DOHH2 (cell line): Measurements from ENCODE around the gene HID1.

ENCODE experiments used
- H3F3A ChIP-seq: fragments of 200-600 bp; sonication (generic), shearing (Covaris generic); 2 replicates; pipeline ENCODE4 v1.6.0; 2016; ENCODE audit warnings: antibody characterized with exemption, mild to moderate bottlenecking; ENCODE audit not compliant: control insufficient read depth, insufficient read depth
- H3K27ac ChIP-seq: fragments of 200-600 bp; sonication (generic); 2 replicates; pipeline ENCODE4 v1.5.1; 2014; ENCODE audit warnings: low read depth, mild to moderate bottlenecking, low read length, moderate library complexity
- H3K27me3 ChIP-seq: fragments of 200-600 bp; sonication (generic); 2 replicates; pipeline ENCODE4 v1.6.1; 2014; ENCODE audit warnings: mild to moderate bottlenecking, low read length, mixed read lengths; ENCODE audit not compliant: control insufficient read depth
- H3K36me3 ChIP-seq: fragments of 200-600 bp; sonication (generic); 2 replicates; pipeline ENCODE4 v1.6.1; 2014; ENCODE audit warnings: mild to moderate bottlenecking, low read length, moderate library complexity, mixed read lengths; ENCODE audit not compliant: control insufficient read depth
- H3K4me1 ChIP-seq: fragments of 200-600 bp; sonication (generic); 2 replicates; pipeline ENCODE4 v1.6.1; 2014; ENCODE audit warnings: mild to moderate bottlenecking, low read length, mixed read lengths; ENCODE audit not compliant: control insufficient read depth
- H3K4me2 ChIP-seq: fragments of 200-600 bp; sonication (generic); 2 replicates; pipeline ENCODE4 v1.6.0; 2014; ENCODE audit warnings: mild to moderate bottlenecking, low read length, moderate library complexity
- H3K4me3 ChIP-seq: fragments of 200-600 bp; sonication (generic); 2 replicates; pipeline ENCODE4 v1.5.1; 2014; ENCODE audit warnings: mild to moderate bottlenecking, low read length, mixed read lengths
- H3K79me2 ChIP-seq: fragments of 200-600 bp; sonication (generic); 2 replicates; pipeline ENCODE4 v1.6.1; 2014; ENCODE audit warnings: mild to moderate bottlenecking, low read length, mixed read lengths; ENCODE audit not compliant: control insufficient read depth
- H3K9me2 ChIP-seq: fragments of 200-600 bp; sonication (generic); replicated peaks from 2 replicates; pipeline ENCODE4 v1.6.1; 2014; ENCODE audit warnings: mild to moderate bottlenecking, low read length, mixed read lengths; ENCODE audit not compliant: control insufficient read depth
- H3K9me3 ChIP-seq: fragments of 200-600 bp; sonication (generic); 2 replicates; pipeline ENCODE4 v1.6.1; 2014; ENCODE audit warnings: antibody characterized with exemption, low read length, mixed read lengths; ENCODE audit not compliant: control insufficient read depth, insufficient read depth
- H4K20me1 ChIP-seq: fragments of 200-600 bp; sonication (generic); 2 replicates; pipeline ENCODE4 v1.6.0; 2014; ENCODE audit warnings: low read depth, mild to moderate bottlenecking, antibody characterized with exemption, low read length, moderate library complexity; ENCODE audit not compliant: control insufficient read depth, insufficient read depth
- CTCF ChIP-seq: fragments of 200-600 bp; sonication (generic); IDR thresholded peaks from one replicate; pipeline ENCODE4 v1.5.1; 2014; ENCODE audit warnings: antibody characterized with exemption, mild to moderate bottlenecking, low read depth, low read length; ENCODE audit not compliant: poor library complexity, severe bottlenecking
- EZH2phosphoT487 ChIP-seq: fragments of 200-600 bp; sonication (generic); IDR thresholded peaks from 2 replicates; pipeline ENCODE4 v1.6.1; 2017; ENCODE audit warnings: borderline replicate concordance, mild to moderate bottlenecking, antibody characterized with exemption, low read length, moderate library complexity, mixed read lengths

Gene HID1

GRCh38 chr17:74975943-74976342 lies 3.4 kb upstream of the HID1 start:
- Histone ChIP-seq H3K27ac (no peak overlapping the region), H3K4me1 (peaks cover 6% of the 10 kb centered on the region), H3F3A (no peaks in the 10 kb centered on the region), H3K36me3 (no peaks in the 10 kb centered on the region), H4K20me1 (no peaks in the 10 kb centered on the region), H3K4me3 (no peak overlapping the region), H3K4me2 (no peak overlapping the region), H3K27me3 (peaks cover 29% of the 10 kb centered on the region), H3K9me3 (no peaks in the 10 kb centered on the region), H3K9me2 (no peaks in the 10 kb centered on the region), H3K79me2 (no peaks in the 10 kb centered on the region)
- TF ChIP-seq CTCF (no peak), EZH2phosphoT487 (no peak)

GRCh38 chr17:74972973-74973328 lies 392 bp upstream of the HID1 start:
- Histone ChIP-seq H3K27ac (no peak overlapping the region), H3K4me2 (peak overlapping the region; percentile 73), H3K36me3 (no peaks in the 10 kb centered on the region), H4K20me1 (no peaks in the 10 kb centered on the region), H3K9me3 (no peaks in the 10 kb centered on the region), H3K4me3 (peak overlapping the region; percentile 64), H3K27me3 (peaks cover 34% of the 10 kb centered on the region), H3K9me2 (no peaks in the 10 kb centered on the region), H3F3A (no peaks in the 10 kb centered on the region), H3K79me2 (no peaks in the 10 kb centered on the region), H3K4me1 (peaks cover 6% of the 10 kb centered on the region)
- no peak for TF ChIP-seq CTCF
- TF ChIP-seq EZH2phosphoT487 = no peak

- no peaks in the 10 kb centered on the region for H3K36me3 ChIP-seq
- no peaks in the 10 kb centered on the region for H3K9me3 ChIP-seq
- H3K27ac ChIP-seq = no peak overlapping the region
- no peak overlapping the region; the same call in 1 of the 2 replicates for H3K4me2 ChIP-seq
- no peaks in the 10 kb centered on the region for H3K9me2 ChIP-seq
- H3K4me1 ChIP-seq = peaks cover 6% of the 10 kb centered on the region
- TF ChIP-seq CTCF (no peak), EZH2phosphoT487 (no peak)
- no peaks in the 10 kb centered on the region for H3F3A ChIP-seq
- H3K4me3 ChIP-seq = no peak overlapping the region
- H3K27me3 ChIP-seq = peaks cover 33% of the 10 kb centered on the region
- no peaks in the 10 kb centered on the region for H3K79me2 ChIP-seq
- H4K20me1 ChIP-seq = no peaks in the 10 kb centered on the region
Observed at GRCh38 chr17:74971842-74972106, 785 bp downstream of the HID1 start.
